ENCODE measurements around the gene COX7A1.
"Not testable (repeated sequence)": the region's sequence is repeated elsewhere in the genome, so short reads cannot be mapped to it uniquely, and the experiment has no call there.

Gene COX7A1

GRCh38 chr19:36141039-36141927 is 11.0 kb downstream of the COX7A1 start:
- peak; percentile 90 for DNase-seq

DNA sequence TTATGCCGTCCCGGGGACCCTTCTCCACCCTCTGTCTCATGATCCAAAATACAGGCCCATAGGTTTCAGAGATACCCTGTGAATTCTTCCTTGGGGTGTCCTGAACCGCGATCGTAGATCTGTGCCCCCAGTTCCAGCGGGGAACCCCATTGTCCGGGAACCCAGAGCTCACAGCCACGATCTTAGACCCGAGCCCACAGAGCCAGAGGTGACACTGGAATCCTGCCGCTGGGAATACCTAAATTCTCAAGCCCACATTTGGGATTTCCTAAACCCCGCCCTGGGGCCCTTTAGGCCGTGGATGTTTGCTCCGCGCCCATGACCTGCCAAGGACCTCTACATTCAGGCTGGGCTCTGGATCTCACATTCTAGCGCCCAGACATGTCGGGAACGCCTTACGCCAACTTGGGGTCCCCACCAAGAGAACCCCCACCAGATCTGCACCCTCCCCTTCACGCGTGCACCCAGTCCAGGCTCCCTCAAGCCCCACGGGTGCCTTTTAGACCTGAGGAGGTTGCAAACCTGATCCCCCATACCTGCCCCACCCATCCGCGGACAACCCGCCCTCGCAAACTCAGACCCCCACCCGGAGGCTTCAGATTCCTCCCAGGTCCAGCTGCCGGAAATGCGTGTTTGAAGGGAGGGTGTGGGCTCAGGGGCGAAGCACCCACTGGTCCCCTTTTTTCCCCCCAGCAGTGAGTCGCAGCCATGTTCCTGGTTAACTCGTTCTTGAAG is 11.8 kb downstream of the COX7A1 start:
- DNase-seq = peak; percentile 45

GRCh38 chr19:36139473-36140303 is 12.6 kb downstream of the COX7A1 start, which contains the start of gene CAPNS1:
TSS of gene CAPNS1 (plus strand) at chr19:36140066. CDS start at chr19:36141012, 946 bp downstream.
- DNase-seq = peak; percentile 91

DNA sequence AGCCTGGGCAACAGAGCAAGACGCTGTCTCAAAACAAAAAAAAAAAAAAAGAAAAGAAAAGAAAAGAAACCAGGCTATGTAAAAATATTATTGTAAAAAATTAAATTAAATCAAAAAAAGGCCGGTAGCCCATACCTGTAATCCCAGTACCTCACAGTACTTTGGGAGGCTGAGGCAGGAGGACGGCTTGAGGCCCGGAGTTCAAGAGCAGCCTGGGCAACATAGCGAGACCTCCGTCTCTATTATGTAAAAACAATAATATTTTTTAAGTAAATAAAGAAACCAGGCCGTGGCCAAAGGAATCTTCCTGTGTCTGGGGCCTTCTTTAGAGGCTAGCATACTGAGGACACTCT is 13.2 kb downstream of the COX7A1 start:
- no peak for DNase-seq

- no peak for DNase-seq
These were observed 15.1 kb downstream of the COX7A1 start for GRCh38 chr19:36136964-36137686.

DNA sequence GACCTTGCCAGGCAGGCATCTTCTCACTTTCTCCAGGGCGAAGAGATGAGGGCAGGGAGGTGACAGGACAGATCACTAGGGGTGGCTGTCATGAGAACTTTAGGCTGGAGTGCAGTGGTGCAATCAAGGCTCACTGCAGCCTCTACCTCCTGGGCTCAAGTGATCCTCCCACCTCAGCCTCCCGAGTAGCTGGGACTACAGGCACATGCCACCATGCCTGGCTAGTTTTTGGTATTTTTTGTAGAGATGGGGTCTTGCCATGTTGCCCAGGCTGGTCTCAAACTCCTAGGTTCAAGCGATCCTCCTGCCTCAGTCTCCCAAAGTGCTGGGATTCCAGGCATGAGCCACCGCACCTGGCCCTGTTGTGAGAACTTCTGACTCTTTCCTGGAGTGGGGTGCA is 17.4 kb downstream of the COX7A1 start:
- not testable (repeated sequence) for DNase-seq

GRCh38 chr19:36131221-36131620 is 21.0 kb downstream of the COX7A1 start:
- DNase-seq = not testable (repeated sequence)

- DNase-seq = no peak
These were observed 23.9 kb downstream of the COX7A1 start for GRCh38 chr19:36128392-36128736.

GRCh38 chr19:36125557-36125956 is 26.7 kb downstream of the COX7A1 start:
- DNase-seq = peak; percentile 12

DNA sequence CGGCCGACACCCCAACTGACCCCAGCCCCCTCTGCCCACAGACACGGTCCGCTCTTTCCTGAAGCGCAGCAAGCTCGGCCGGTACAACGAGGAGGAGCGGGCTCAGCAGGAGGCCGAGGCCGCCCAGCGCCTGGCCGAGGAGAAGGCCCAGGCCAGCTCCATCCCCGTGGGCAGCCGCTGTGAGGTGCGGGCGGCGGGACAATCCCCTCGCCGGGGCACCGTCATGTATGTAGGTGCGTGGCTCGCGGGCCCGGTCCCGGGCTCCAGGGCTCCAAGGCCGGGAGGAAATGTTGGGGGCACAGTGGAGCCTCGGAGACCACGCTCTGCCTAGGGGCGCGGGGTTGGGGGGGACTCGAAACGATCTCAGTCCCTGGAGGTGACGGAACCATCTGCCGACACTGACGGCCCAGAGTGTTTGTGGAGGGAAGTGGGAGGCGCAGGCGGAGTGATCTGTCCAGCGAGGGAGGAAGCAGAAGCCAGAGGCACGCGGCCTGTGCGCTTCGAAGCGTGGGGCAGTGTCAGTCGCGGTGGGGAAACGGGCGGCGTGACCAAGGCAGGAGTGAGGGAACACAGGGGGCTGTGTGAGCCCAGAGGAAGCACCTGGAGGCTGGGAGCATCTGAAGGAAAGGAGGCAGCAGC is 30.6 kb downstream of the COX7A1 start:
- no peak for DNase-seq

- DNase-seq = no peak
These were observed 31.3 kb downstream of the COX7A1 start for GRCh38 chr19:36120984-36121358.

DNA sequence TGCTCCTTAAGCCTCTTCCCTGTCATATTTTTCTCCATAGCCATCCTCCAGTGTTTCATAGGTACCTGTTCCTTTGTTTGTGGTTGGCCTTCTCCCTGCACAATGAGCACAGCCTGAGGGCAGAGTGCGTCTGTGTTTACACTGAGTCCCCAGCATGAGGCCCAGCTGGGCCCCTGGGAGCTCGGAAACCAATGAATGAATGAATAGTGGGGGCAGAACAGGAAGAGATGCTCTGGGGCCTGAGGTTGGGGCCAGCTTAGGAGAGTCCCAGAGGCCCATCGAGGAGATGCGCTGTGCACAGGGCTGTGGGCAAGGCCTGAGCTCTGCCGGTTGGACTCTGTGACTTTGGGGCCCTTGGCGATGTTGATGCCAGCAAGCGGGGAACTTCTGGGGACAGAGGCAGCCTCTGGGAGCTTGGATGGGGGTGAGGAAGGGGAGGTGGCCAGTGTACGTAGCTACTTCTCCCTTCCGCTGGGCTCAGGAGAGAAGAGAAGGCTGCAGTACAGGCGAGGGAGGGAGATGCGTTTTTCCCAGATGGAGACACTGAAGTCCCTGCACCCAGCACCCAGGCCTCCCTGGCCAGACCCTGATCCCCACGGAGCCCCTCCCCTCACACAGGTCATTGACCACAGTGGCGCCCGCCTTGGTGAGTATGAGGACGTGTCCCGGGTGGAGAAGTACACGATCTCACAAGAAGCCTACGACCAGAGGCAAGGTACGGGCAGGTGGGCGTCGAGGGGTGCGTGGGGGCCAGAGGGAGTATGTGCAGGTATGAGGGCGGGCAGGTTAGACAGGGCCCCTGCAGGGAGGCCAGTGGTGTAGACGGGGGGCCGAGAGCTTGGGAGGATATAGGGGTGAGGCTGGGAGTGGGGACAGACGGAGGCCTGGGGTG is 31.9 kb downstream of the COX7A1 start:
- DNase-seq = no peak

- DNase-seq = no peak
These were observed 36.0 kb downstream of the COX7A1 start for GRCh38 chr19:36116344-36116637.

DNA sequence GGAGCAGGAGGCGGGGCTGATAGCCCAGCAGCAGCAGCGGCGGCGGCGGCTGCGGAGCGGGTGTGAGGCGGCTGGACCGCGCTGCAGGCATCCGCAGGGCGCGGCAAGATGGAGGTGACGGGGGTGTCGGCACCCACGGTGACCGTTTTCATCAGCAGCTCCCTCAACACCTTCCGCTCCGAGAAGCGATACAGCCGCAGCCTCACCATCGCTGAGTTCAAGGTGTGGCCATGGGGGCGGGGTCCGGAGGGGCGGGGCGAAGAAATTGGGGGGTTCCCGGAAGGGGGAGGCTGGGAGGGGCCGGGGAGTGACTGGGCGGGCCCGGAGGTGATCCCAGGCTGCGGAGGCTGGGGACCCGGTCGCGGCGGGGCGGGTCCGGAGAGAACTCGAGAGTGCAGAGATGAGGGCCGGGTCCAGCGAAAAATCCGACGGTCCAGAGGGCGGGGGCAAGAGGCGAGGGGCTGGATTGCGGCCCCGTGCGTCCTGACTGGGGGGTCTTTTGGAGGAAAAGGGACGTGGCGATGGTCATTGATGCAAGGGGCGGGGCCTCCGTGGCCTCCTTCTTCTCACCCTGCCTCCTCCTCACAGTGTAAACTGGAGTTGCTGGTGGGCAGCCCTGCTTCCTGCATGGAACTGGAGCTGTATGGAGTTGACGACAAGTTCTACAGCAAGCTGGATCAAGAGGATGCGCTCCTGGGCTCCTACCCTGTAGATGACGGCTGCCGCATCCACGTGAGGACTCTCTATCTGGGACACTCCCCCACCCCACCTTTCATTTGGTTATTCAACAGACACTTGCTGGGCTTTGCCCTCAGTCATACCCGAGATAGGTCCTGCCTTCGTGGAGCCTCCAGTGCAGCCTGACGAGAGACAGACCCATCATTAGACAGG is 36.5 kb downstream of the COX7A1 start, which contains the start of gene TBCB:
Gene TBCB (plus strand): TSS at position 16 of the 891 bp plus-strand sequence. CDS start 93 bp downstream, at position 109.
- DNase-seq = peak; percentile 89

DNA sequence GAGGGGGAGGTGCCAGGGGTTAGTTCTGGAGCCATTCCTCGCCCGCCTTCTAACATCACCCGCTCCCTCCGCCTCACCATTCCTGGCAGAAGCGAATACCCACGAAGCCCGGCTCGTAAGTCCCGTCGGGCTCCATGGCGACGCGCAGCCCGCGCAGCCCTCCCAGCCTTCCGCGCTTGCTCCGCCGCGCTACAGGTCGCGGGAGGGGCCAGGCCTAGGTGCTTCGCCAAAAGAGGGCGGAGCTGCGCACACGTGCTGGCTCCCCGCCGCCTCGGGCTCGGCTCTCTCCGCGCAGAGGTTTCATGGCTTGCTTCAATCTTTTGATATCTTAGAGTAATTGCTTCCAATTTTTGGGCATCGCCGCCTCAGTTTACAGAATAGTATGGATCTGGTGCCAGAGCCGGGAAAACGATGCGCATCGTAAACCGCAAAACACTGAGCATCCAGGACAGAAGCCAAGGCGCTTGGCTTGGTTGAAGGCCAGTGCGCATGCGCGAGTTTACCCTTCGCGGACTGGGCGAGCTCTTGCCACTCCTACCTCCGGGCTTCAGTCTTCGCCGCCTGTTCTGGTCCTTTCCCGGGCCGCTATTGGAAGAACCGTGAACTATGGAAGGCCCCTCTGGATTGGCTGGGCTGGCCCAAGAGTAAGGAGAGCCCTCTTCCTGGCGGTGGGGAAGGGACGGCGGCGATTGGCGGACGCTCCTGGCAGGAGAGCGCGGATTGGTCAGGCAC is 37.4 kb downstream of the COX7A1 start, which contains the start of gene POLR2I:
Gene POLR2I (minus strand): TSS at position 155 of the 732 bp plus-strand sequence. CDS start 19 bp downstream, at position 136.
- peak; percentile 98 for DNase-seq

DNA sequence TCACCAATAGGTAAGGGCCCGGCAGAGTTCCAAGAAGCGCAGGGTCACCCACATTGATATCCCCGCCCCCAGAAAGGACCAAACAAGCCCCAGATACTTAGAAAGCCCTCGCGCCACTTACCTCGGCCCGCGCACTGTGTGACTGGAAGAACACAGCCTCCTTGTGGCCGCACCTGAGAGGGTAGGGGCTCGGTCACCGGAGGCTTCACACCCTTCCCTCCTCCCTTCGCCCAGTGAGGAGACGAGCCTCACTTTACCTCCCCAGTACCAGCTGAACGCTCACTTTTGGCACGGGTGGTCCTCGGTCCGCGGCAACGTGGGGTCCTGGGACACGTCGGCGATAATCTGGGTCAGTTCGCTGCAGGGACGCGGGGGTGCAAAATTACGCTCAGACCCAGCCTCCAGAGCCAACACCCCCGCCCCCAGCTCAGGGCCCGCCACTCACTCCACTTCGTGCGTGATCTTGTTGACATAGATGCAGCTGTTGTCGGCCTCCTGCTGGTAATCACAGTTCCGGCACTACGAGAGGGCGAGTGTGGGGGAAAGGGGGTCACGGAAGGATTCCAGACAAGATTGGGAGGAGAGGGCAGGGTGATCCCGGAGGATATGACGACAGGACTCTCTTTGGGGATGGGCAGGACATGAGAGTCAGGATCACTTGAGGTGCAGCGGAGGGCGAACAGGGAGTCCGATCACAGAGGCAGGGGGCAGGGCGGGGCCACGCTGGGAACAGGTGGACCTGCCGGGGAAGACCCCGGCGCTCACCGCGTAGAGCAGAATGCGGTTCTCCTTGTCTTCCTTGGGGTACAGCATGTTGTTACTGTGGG is 38.1 kb downstream of the COX7A1 start:
- DNase-seq = peak; percentile 23

GRCh38 chr19:36113425-36113824 is 38.8 kb downstream of the COX7A1 start:
- DNase-seq = no peak

DNA sequence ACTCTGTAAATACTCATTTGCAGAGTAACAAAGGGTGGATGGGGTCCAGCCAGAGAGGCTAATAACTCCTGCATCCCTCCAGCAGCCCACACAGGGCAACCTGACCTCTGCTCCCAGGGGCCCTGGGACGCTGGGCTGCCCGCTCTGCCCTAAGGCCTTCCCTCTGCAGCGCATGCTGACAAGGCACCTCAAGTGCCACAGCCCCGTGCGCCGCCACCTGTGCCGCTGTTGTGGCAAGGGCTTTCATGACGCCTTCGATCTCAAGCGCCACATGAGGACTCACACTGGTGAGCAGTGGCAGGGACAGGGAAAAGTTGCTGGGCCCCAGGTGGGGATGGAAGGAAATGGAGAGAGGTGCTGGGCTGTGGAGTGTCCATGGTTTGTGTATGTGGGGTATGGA is 39.6 kb downstream of the COX7A1 start:
- DNase-seq = no peak

Data from activated naive CD4-positive, alpha-beta T cell treated with Interleukin-2 at 50 U/mL for 16 hours (primary cell).